AG09309 (cell line): ENCODE data around the gene EPHB6.

Experiments
- DNase-seq: peaks from one replicate; pipeline ENCODE4 v3.0.0-alpha.2; 2010; ENCODE audit warnings: low read depth
- H3K4me3 ChIP-seq: 2 replicates; pipeline ENCODE4 v1.5.1; 2011; ENCODE audit warnings: mild to moderate bottlenecking, low read depth, low read length, moderate library complexity; ENCODE audit not compliant: control insufficient read depth
- CTCF ChIP-seq: IDR thresholded peaks from 2 replicates; pipeline ENCODE4 v1.5.1; 2011; ENCODE audit warnings: mild to moderate bottlenecking, low read depth, low read length, inconsistent platforms; ENCODE audit not compliant: insufficient read depth, control insufficient read depth; ENCODE audit errors: missing control alignments

The EPHB6 gene

DNA sequence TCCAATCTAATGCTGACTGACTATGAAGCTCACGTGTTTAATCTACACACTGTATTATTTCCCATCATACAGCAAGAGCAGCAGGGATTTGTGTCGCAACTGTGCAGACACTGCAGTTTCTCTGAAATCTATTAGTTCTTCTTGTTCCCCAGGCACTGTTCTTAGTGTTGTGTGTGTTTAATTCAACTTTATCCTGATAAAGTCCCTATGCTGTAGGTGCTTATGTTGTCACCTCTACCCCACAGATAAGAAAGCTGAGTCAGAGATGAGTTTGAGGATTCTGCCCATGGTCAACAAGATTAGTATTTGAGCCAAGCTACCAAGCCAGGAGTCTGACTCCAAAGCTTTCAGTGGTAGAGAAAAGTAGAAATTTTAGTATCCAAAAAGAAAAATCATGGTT lies 22.5 kb upstream of the EPHB6 start:
- no peak for DNase-seq
- TF ChIP-seq CTCF = no peak
- H3K4me3 ChIP-seq = no peak overlapping the region

GRCh38 chr7:142833174-142834048 lies 21.5 kb upstream of the EPHB6 start:
- no peak overlapping the region for H3K4me3 ChIP-seq
- no peak for TF ChIP-seq CTCF
- DNase-seq = no peak

DNA sequence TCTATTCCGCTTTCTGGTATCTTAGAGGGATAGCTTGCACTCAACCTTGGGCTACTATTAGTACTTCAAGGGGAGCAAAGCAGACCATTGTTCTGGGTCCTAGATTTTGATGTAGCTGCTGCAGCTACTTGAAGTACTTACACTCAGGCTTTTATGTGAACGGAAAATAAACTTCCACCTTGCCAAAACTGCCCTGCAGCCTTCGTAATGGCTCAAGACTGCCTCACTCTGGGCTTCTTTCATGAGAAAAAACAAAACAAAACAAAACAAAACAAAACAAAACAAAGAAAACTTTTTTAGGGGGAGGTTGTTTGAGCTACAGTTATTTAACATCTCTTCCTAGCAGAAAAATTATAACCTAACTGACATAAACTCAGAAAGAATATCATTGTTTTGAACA lies 19.4 kb upstream of the EPHB6 start:
- DNase-seq = no peak
- TF ChIP-seq CTCF = no peak
- H3K4me3 ChIP-seq = no peak overlapping the region

- no peak for DNase-seq
- no peak for TF ChIP-seq CTCF
- H3K4me3 ChIP-seq = no peak overlapping the region
These were observed 18.4 kb upstream of the EPHB6 start for GRCh38 chr7:142836426-142836825.

GRCh38 chr7:142838461-142839213 lies 16.2 kb upstream of the EPHB6 start:
- DNase-seq = no peak
- no peak overlapping the region for H3K4me3 ChIP-seq
- no peak for TF ChIP-seq CTCF

GRCh38 chr7:142842251-142842766 lies 12.6 kb upstream of the EPHB6 start:
- TF ChIP-seq CTCF = no peak
- H3K4me3 ChIP-seq = no peak overlapping the region
- DNase-seq = no peak
